Activated CD8-positive, alpha-beta memory T cell treated with anti-CD3 and anti-CD28 coated beads, Interleukin-2, amount 10 ng/mL, durations not matched to agents 7 days and 5 days (primary cell): ENCODE results near the gene LRMDA. TPM values are rescaled to one million over a fixed set of nuclear protein-coding genes. Genes with fewer than 3 reads are reported as not detected.

ENCODE experiments used
- ATAC-seq: fragments of 150-1000 bp; cut with Tn5 transposase; one replicate; pipeline ENCODE4 v1.10.0; 2021; ENCODE audit warnings: moderate library complexity
- CTCF ChIA-PET: fragments of 350-600 bp; sonication (Branson Sonifier 250); formaldehyde crosslinking; loops from one replicate; lab custom pipeline; 2021; ENCODE audit warnings: antibody characterized with exemption; lab: Charles Lee
- DNase-seq: peaks from one replicate; pipeline ENCODE4 v3.0.0-alpha.2; 2020
- H3K27ac Mint-ChIP-seq: one replicate; pipeline ENCODE4 v1.8.0; 2021; ENCODE audit warnings: mild to moderate bottlenecking, mixed read lengths
- H3K27me3 Mint-ChIP-seq: one replicate; pipeline ENCODE4 v1.8.0; 2021; ENCODE audit warnings: mixed read lengths
- H3K36me3 Mint-ChIP-seq: one replicate; pipeline ENCODE4 v1.8.0; 2021; ENCODE audit warnings: mild to moderate bottlenecking, mixed read lengths
- H3K4me1 Mint-ChIP-seq: one replicate; pipeline ENCODE4 v1.8.0; 2021; ENCODE audit warnings: mixed read lengths
- H3K4me3 Mint-ChIP-seq: one replicate; pipeline ENCODE4 v1.8.0; 2021; ENCODE audit warnings: mild to moderate bottlenecking, moderate library complexity, mixed read lengths
- H3K9me3 Mint-ChIP-seq: one replicate; pipeline ENCODE4 v1.8.0; 2022; ENCODE audit warnings: low read depth, mixed read lengths
- total RNA-seq, 2 experiments: library from RNA; stranded (reverse); gene quantifications; one replicate each; pipeline ENCODE4 v1.2.3, GENCODE V29; 2021

LRMDA gene
- total RNA-seq, 2 experiments from 2014 or later: not detected

GRCh38 chr10:75495434-75496190, 64.2 kb downstream of the LRMDA start:
- Mint-ChIP-seq H3K36me3 (no peaks in the 10 kb centered on the region), H3K4me3 (no peak overlapping the region), H3K9me3 (no peaks in the 10 kb centered on the region), H3K27me3 (peaks cover 2% of the 10 kb centered on the region), H3K27ac (no peak overlapping the region), H3K4me1 (no peaks in the 10 kb centered on the region)
- CTCF ChIA-PET: no interaction called here
- ATAC-seq (no peak), DNase-seq (no peak)

DNA sequence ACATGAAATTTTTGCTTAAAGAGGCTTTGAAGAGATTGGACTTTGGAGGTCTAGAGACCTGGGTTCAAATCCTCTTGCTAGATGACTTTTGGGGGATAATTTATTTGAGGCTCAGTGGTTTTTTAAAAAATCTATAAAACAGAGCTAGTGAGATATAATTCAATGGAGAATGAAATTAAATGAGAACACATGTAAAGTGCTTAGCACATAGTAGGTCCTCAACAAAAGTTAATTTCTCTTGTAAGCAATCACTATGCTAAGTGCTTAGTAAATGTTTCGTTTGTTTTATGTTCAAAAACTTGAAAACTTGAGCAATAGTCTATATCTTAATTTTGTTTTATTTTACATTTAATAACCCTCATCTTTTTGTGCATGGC, 64.8 kb downstream of the LRMDA start:
- CTCF ChIA-PET: no interaction called here
- DNase-seq (no peak), ATAC-seq (no peak)
- Mint-ChIP-seq H3K4me3 (no peak overlapping the region), H3K36me3 (no peaks in the 10 kb centered on the region), H3K27me3 (peaks cover 2% of the 10 kb centered on the region), H3K27ac (no peak overlapping the region), H3K9me3 (no peaks in the 10 kb centered on the region), H3K4me1 (no peaks in the 10 kb centered on the region)

DNA sequence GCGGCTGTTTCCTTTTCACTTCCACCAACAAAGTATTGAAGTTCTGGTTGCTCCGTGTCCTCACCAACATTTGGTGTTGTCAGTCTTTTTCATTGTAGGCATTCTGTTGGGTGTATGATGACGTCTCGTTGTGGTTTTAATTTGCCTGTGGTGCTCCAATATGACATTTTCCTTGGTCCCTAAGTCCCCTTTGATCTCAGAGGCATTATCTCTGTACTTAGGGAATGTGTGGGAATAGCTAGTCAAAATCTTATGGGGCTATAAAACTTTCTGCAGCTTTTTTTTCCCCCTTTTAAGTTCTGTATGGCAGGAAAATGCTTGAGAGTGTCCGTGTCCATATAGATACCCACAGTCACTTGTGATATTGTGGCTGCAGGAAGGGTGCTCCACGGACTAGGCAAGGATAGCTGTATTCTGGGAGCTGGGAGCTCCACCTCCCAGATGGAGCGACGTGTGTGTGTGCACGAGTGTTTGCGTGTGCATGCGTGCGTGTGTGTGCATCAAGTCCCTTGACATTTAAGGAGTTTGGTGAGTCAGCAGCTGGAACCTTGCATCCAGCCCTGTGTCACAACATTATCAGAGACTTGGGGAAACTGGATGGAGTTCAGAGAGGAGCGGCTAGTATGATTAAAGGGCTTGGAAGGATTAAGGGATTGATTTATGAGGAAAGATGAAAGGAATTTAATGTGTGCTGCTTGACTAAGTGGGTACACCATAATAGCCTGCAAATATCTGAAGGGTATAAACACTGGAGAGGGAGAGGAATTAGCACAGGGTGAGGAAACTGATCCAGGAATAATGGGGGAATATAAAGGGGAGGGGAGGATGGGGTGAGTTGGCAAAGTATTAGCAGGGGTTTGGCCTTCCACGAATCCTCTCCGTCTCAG, 66.8 kb downstream of the LRMDA start:
- Mint-ChIP-seq H3K4me1 (no peaks in the 10 kb centered on the region), H3K4me3 (no peak overlapping the region), H3K27ac (no peak overlapping the region), H3K27me3 (no peaks in the 10 kb centered on the region), H3K36me3 (no peaks in the 10 kb centered on the region), H3K9me3 (no peaks in the 10 kb centered on the region)
- no peak for ATAC-seq
- no peak for DNase-seq
- CTCF ChIA-PET: no interaction called here

DNA sequence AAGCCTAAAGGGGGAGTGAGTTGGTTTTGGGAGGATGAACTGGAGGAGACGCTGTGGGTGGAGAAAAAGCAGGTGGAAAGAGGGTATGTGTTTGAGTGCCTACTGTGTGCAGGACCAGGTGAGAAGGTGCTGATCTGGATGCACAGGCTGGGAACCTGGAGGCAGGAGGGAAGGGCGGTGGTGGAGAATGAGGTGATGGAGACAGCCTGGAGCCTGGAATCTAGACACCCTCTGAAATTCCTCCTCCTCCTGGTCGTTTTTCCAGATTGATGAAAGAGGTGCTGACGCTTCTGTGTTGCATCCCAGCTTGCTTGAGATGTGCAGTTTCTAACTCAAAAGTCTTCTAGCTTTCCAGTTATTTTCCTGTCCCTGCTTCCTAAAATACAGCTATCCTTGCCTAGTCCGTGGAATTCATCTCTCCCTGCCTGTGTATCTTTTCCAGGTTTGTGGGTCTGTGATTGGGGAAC, 67.5 kb downstream of the LRMDA start:
- Mint-ChIP-seq H3K4me1 (no peaks in the 10 kb centered on the region), H3K4me3 (no peak overlapping the region), H3K27ac (no peak overlapping the region), H3K36me3 (no peaks in the 10 kb centered on the region), H3K27me3 (no peaks in the 10 kb centered on the region), H3K9me3 (no peaks in the 10 kb centered on the region)
- CTCF ChIA-PET: no interaction called here
- ATAC-seq (no peak), DNase-seq (no peak)

GRCh38 chr10:75499556-75500160, 68.2 kb downstream of the LRMDA start:
- DNase-seq: no peak
- Mint-ChIP-seq H3K27ac (no peak overlapping the region), H3K27me3 (no peaks in the 10 kb centered on the region), H3K4me1 (no peaks in the 10 kb centered on the region), H3K4me3 (no peak overlapping the region), H3K36me3 (no peaks in the 10 kb centered on the region), H3K9me3 (no peaks in the 10 kb centered on the region)
- ATAC-seq: no peak
- CTCF ChIA-PET: no interaction called here

- DNase-seq: no peak
- no peak for ATAC-seq
- no peaks in the 10 kb centered on the region for H3K36me3 Mint-ChIP-seq
- H3K4me1 Mint-ChIP-seq: no peaks in the 10 kb centered on the region
- no peaks in the 10 kb centered on the region for H3K9me3 Mint-ChIP-seq
- CTCF ChIA-PET: no interaction called here
- no peak overlapping the region for H3K27ac Mint-ChIP-seq
- H3K4me3 Mint-ChIP-seq: no peak overlapping the region
- no peaks in the 10 kb centered on the region for H3K27me3 Mint-ChIP-seq
Observed at GRCh38 chr10:75502389-75502788, 71.0 kb downstream of the LRMDA start.

- Mint-ChIP-seq H3K36me3 (no peaks in the 10 kb centered on the region), H3K4me3 (no peak overlapping the region), H3K4me1 (no peaks in the 10 kb centered on the region), H3K9me3 (no peaks in the 10 kb centered on the region), H3K27me3 (no peaks in the 10 kb centered on the region), H3K27ac (no peak overlapping the region)
- DNase-seq (no peak), ATAC-seq (no peak)
- CTCF ChIA-PET: no interaction called here
Observed at GRCh38 chr10:75502838-75503237, 71.4 kb downstream of the LRMDA start.

DNA sequence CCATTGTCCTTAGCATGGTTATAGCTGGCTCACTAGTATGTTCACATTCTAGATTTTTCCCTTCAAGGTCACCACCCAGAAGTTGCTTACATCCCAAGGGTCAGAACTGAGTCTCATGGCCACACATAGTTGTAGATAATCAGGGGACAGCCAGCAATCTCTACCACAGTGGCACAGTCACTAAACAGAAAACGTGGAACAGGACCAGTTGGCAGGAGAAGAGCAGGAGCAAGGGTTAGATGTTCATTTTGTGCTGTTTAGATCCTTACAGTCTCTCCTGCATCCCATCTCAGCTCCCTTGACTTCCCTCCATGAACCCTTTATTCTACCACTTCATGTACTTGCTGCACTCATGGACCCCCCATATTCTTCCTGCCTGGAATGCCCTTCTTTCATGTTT, 73.9 kb downstream of the LRMDA start:
- no peaks in the 10 kb centered on the region for H3K4me1 Mint-ChIP-seq
- no peak overlapping the region for H3K27ac Mint-ChIP-seq
- no peak for ATAC-seq
- no peak for DNase-seq
- H3K4me3 Mint-ChIP-seq: no peak overlapping the region
- CTCF ChIA-PET: no interaction called here
- H3K27me3 Mint-ChIP-seq: no peaks in the 10 kb centered on the region
- no peaks in the 10 kb centered on the region for H3K9me3 Mint-ChIP-seq
- no peaks in the 10 kb centered on the region for H3K36me3 Mint-ChIP-seq

DNA sequence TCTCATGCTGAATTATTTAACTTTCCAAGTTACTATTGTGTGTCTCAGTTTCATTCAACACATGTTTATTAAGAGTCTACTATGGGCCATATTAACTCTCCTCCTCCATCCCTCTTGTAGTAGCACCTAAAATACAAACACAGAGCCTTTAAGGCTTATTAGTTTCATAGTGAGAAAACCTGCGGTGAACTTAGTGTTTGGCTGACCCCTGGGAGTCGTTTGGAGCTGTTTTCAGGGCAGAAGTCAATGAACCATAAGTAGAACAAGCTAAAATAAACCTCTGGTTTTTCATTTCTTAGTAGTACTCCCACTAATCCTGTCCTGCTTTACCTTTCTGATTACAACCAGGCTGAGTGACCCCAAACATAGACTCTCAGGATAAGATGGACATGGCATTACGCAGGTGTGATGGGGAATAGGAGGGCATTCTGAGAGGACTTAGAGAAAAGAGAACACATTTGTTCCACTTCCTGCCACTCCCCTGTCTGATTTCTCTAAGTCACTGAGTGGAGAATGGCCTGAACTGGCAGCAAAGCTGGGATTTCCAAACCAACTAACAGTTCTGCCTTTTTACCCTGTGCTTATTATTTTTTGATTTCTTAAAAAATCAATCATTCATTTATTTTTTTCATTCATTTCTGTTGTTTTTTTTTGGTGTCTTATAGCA, 74.5 kb downstream of the LRMDA start:
- no peaks in the 10 kb centered on the region for H3K9me3 Mint-ChIP-seq
- no peak for DNase-seq
- no peaks in the 10 kb centered on the region for H3K27me3 Mint-ChIP-seq
- no peaks in the 10 kb centered on the region for H3K36me3 Mint-ChIP-seq
- no peak overlapping the region for H3K4me3 Mint-ChIP-seq
- ATAC-seq: no peak
- CTCF ChIA-PET: no interaction called here
- no peak overlapping the region for H3K27ac Mint-ChIP-seq
- no peaks in the 10 kb centered on the region for H3K4me1 Mint-ChIP-seq

GRCh38 chr10:75506930-75507329, 75.5 kb downstream of the LRMDA start:
- Mint-ChIP-seq H3K4me1 (no peaks in the 10 kb centered on the region), H3K4me3 (no peak overlapping the region), H3K36me3 (no peaks in the 10 kb centered on the region), H3K27me3 (no peaks in the 10 kb centered on the region), H3K9me3 (no peaks in the 10 kb centered on the region), H3K27ac (no peak overlapping the region)
- ATAC-seq (no peak), DNase-seq (no peak)
- CTCF ChIA-PET: no interaction called here

DNA sequence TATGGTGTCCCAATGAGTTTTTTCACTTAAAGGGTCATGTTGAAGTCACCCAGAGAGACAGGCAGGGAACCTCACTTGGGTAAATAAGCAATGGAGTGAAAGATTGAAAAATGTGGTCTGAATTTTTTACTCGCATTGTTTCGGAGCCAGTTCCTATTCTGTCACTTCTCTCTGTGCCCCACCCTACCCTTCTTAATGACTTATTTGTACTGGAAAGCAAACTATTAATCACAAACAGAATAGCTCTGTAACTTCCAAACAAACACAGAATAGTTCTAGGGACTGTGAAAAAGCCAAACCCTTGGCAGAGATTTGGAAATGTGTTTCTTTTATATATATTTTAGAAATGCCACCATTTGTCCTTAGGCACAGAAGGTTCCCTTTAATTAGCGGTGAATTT, 76.0 kb downstream of the LRMDA start:
- Mint-ChIP-seq H3K27ac (no peak overlapping the region), H3K4me3 (no peak overlapping the region), H3K36me3 (no peaks in the 10 kb centered on the region), H3K9me3 (no peaks in the 10 kb centered on the region), H3K27me3 (no peaks in the 10 kb centered on the region), H3K4me1 (no peaks in the 10 kb centered on the region)
- DNase-seq (no peak), ATAC-seq (no peak)
- CTCF ChIA-PET: no interaction called here

DNA sequence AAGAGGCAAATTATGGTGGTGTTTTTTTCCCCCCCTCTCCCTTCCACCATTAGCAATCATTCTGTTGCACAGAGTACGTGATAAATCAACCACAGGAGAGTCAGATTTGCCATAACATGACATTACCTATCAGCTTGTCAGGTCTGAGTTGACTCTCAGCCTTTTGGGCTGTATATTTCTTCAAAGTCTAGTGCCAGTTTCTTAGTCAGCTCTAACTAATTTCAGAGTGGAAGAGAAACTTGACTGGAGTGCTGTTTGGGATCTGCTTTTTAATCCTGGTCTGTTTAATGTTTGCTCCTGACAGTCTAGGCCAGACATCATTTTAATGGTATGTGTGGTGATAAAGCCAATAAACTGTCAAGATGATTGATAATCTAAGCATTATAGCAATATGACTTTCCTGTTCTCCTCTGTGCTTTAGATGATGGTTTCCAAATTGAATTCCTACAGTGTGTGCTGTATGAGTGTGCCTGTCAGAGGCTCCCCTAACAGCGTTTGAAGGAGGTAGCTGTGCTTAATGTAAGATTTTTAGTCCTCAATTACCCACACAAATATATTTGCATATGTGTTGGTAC, 76.9 kb downstream of the LRMDA start:
- DNase-seq: no peak
- CTCF ChIA-PET: no interaction called here
- Mint-ChIP-seq H3K36me3 (no peaks in the 10 kb centered on the region), H3K4me1 (no peaks in the 10 kb centered on the region), H3K27ac (no peak overlapping the region), H3K27me3 (no peaks in the 10 kb centered on the region), H3K9me3 (no peaks in the 10 kb centered on the region), H3K4me3 (no peak overlapping the region)
- ATAC-seq: no peak

DNA sequence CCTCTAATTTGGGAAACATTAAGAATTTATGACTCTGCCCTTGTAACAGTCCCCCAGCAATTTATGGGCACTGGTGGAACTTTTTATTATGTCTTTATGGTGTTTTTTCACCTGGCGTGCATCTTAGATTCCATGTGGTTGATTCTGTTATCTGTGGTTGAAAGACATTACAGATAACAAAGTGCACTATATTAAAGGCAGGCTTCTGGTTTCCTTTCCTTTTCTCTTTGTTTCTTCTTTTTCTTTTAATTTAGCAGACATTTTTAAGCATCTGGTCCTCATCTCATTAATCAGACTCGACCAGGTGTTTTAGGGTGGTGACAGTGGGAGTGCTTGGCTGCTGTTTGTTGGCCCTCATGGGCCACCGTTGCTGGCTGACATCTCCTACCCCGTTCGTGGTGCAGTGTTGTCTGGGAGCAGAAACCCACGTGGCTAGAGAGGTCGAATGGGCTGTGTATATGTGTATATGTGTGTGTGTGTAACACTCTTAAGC, 77.4 kb downstream of the LRMDA start:
- no peaks in the 10 kb centered on the region for H3K4me1 Mint-ChIP-seq
- H3K27ac Mint-ChIP-seq: no peak overlapping the region
- H3K27me3 Mint-ChIP-seq: no peaks in the 10 kb centered on the region
- no peaks in the 10 kb centered on the region for H3K36me3 Mint-ChIP-seq
- CTCF ChIA-PET: no interaction called here
- H3K9me3 Mint-ChIP-seq: no peaks in the 10 kb centered on the region
- DNase-seq (no peak), ATAC-seq (no peak)
- no peak overlapping the region for H3K4me3 Mint-ChIP-seq
